NCI-H2081 (cell line): Measurements from ENCODE around the gene RPA1.
"Not testable (repeated sequence)": the region's sequence is repeated elsewhere in the genome, so short reads cannot be mapped to it uniquely, and the experiment has no call there.

Source experiments
- DNase-seq, 2 experiments: peaks; one replicate each; lab custom pipeline; 2025; lab: John Stamatoyannopoulos, UW

Gene RPA1

GRCh38 chr17:1829592-1830257, at the start of gene RPA1, which contains the start of gene SMYD4:
Gene RPA1 (plus strand): TSS chr17:1830005. CDS start chr17:1830094, 89 bp downstream.
Gene SMYD4 (minus strand): TSS chr17:1829902. CDS start chr17:1827994, 1,908 bp downstream.
- DNase-seq: peak; percentile 70 to 85

GRCh38 chr17:1782171-1782567, 47.6 kb upstream of the RPA1 start:
- no peak for DNase-seq

GRCh38 chr17:1783271-1783670, 46.5 kb upstream of the RPA1 start:
- no peak for DNase-seq

- DNase-seq: peak in 1 of 2 experiments; percentile 38
Measured at GRCh38 chr17:1783834-1784611, 45.8 kb upstream of the RPA1 start.

GRCh38 chr17:1785930-1786329, 43.9 kb upstream of the RPA1 start:
- DNase-seq: no peak

GRCh38 chr17:1786708-1787107, 43.1 kb upstream of the RPA1 start:
- DNase-seq: no peak

- no peak for DNase-seq
Measured at GRCh38 chr17:1787301-1787902, 42.4 kb upstream of the RPA1 start.

- DNase-seq: peak; percentile 16 to 66
Measured at GRCh38 chr17:1789936-1790335, 39.9 kb upstream of the RPA1 start.

GRCh38 chr17:1792495-1793446, 37.0 kb upstream of the RPA1 start:
- DNase-seq: no peak

GRCh38 chr17:1793447-1793806, 36.4 kb upstream of the RPA1 start:
- peak in 1 of 2 experiments; percentile 50 for DNase-seq

- no peak for DNase-seq
Measured at GRCh38 chr17:1796800-1797199, 33.0 kb upstream of the RPA1 start.

GRCh38 chr17:1797323-1797722, 32.5 kb upstream of the RPA1 start:
- no peak for DNase-seq

- not testable (repeated sequence) for DNase-seq
Measured at GRCh38 chr17:1797846-1798245, 32.0 kb upstream of the RPA1 start.

GRCh38 chr17:1800240-1800639, 29.6 kb upstream of the RPA1 start:
- DNase-seq: no peak

GRCh38 chr17:1800712-1801111, 29.1 kb upstream of the RPA1 start:
- DNase-seq: no peak

- DNase-seq: no peak
Measured at GRCh38 chr17:1802429-1802828, 27.4 kb upstream of the RPA1 start.

GRCh38 chr17:1803280-1803679, 26.5 kb upstream of the RPA1 start:
- DNase-seq: no peak

- no peak for DNase-seq
Measured at GRCh38 chr17:1807890-1808289, 21.9 kb upstream of the RPA1 start.

GRCh38 chr17:1808644-1809043, 21.2 kb upstream of the RPA1 start:
- no peak for DNase-seq

GRCh38 chr17:1809815-1810214, 20.0 kb upstream of the RPA1 start:
- not testable (repeated sequence) for DNase-seq

GRCh38 chr17:1810450-1811103, 19.2 kb upstream of the RPA1 start:
- no peak for DNase-seq
